ENCODE data around the gene VSIG10.

DNA sequence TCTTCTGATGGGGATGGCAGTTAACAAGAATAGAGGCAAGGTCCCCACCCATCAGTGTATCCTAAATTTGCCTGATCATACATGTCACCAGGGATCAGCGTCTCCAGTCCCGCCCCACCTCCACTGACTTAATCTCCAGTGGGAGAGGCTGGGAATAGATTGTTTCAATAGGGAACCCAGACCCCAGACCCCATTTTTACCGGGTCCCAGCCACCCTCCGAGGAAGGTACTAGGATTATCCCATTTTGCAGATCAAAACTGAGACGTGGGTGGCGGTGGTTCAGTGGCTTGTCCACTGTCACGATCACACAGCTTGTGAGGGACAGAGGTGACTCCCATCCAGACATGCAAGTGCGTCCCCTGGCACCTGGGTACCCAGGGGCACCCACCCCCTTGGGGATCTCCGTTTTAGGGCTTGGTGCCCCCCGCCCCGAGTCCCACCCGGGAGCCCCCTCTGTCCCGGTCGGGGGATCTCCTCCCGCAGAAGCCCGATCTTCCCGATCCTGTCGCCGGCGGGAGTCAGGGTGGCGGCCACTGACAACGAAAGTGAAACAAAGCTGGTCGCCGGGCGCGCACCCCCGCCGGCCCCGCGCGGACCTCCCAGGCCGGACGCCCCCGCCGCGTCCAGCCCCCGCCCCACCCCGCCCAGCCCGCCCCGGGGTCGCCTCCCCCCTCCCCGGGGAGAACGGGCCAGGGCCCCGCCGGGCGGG, 43.4 kb downstream of the VSIG10 start:
- no peak for TF ChIP-seq EZH2 (IDR thresholded peaks at IDR 0.05; ENCODE audit: low read length, missing control alignments)
- TF ChIP-seq, protein P1, sequence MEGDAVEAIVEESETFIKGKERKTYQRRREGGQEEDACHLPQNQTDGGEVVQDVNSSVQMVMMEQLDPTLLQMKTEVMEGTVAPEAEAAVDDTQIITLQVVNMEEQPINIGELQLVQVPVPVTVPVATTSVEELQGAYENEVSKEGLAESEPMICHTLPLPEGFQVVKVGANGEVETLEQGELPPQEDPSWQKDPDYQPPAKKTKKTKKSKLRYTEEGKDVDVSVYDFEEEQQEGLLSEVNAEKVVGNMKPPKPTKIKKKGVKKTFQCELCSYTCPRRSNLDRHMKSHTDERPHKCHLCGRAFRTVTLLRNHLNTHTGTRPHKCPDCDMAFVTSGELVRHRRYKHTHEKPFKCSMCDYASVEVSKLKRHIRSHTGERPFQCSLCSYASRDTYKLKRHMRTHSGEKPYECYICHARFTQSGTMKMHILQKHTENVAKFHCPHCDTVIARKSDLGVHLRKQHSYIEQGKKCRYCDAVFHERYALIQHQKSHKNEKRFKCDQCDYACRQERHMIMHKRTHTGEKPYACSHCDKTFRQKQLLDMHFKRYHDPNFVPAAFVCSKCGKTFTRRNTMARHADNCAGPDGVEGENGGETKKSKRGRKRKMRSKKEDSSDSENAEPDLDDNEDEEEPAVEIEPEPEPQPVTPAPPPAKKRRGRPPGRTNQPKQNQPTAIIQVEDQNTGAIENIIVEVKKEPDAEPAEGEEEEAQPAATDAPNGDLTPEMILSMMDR (conservative IDR thresholded peaks at IDR 0.05 in 1 of 2, IDR thresholded peaks at IDR 0.05 in 1 of 2; ENCODE audit: low read depth in 1 of 2, low read length in 2 of 2): no peak
